B cell (primary cell): ENCODE measurements around the gene ICAM5. TPM values are rescaled to one million over a fixed set of nuclear protein-coding genes. Genes with fewer than 3 reads are reported as not detected.
A peak's percentile ranks its signal among the peaks of the same experiment; 100 is the strongest.

Experiments
- ATAC-seq: fragments of 200-7000 bp; cut with Tn5 transposase; one replicate; pipeline ENCODE4 v1.10.0; 2021; ENCODE audit warnings: low read depth, mild to moderate bottlenecking, moderate number of reproducible peaks, moderate library complexity
- CTCF ChIA-PET: fragments of 350-600 bp; sonication (Branson Sonifier 250); formaldehyde crosslinking; loops from one replicate; lab custom pipeline; 2021; ENCODE audit warnings: antibody characterized with exemption, inconsistent platforms; lab: Charles Lee
- POLR2A ChIA-PET: fragments of 350-600 bp; sonication (Branson Sonifier 250); formaldehyde crosslinking; loops from one replicate; lab custom pipeline; 2021; ENCODE audit warnings: antibody characterized with exemption; lab: Charles Lee
- DNase-seq: peaks from one replicate; pipeline ENCODE4 v3.0.0; 2013
- H2AFZ ChIP-seq: 2 replicates; pipeline ENCODE4 v1.6.1; 2012; ENCODE audit warnings: mild to moderate bottlenecking, low read depth, low read length; ENCODE audit not compliant: insufficient read depth, poor library complexity, severe bottlenecking
- H3K27ac ChIP-seq, 2 donors: 1 replicate in 1 of 2; 2 replicates in 1 of 2; pipeline ENCODE4 v1.5.1; 2012 to 2013; ENCODE audit warnings: low read length in 2 of 2, mild to moderate bottlenecking in 2 of 2, moderate library complexity in 1 of 2
- H3K27me3 ChIP-seq, 4 experiments: fragments of 200-600 bp in 1 of 4; sonication (generic) in 1 of 4; replicated peaks in 1 of 4; 1 replicate in 2 of 4; 2 replicates in 2 of 4; pipeline versions ENCODE4 v1.6.1 to v1.7.0; 2013 to 2016; ENCODE audit warnings: low read length in 3 of 4, mild to moderate bottlenecking in 2 of 4, mixed read lengths in 1 of 4, moderate library complexity in 1 of 4; ENCODE audit not compliant: insufficient read depth in 4 of 4, control insufficient read depth in 3 of 4; ENCODE audit errors: control extremely low read depth in 1 of 4
- H3K36me3 ChIP-seq, 2 experiments: replicated peaks in 1 of 2; 1 replicate in 1 of 2; 2 replicates in 1 of 2; pipeline versions ENCODE4 v1.6.1 to v1.7.1; 2013; ENCODE audit warnings: low read length in 1 of 2; ENCODE audit not compliant: insufficient read depth in 2 of 2, control insufficient read depth in 1 of 2; ENCODE audit errors: control extremely low read depth in 1 of 2, extremely low read depth in 1 of 2
- H3K4me1 ChIP-seq, 2 donors: fragments of 200-600 bp in 1 of 2; sonication (generic) in 1 of 2; 1 replicate in 1 of 2; 2 replicates in 1 of 2; pipeline versions ENCODE4 v1.5.1 to v1.6.1; 2013 to 2017; ENCODE audit warnings: low read length in 2 of 2; ENCODE audit not compliant: control insufficient read depth in 2 of 2, insufficient read depth in 2 of 2
- H3K4me2 ChIP-seq: replicated peaks from 2 replicates; pipeline ENCODE3; 2012; ENCODE audit warnings: mild to moderate bottlenecking, low read depth, low read length; ENCODE audit not compliant: poor library complexity, severe bottlenecking
- H3K4me3 ChIP-seq, 5 experiments: fragments of 200-600 bp in 1 of 5; sonication (generic) in 1 of 5; 1 replicate in 3 of 5; 2 replicates in 2 of 5; pipeline versions ENCODE4 v1.5.1 to v1.7.0; 2011 to 2016; ENCODE audit warnings: low read length in 4 of 5, mild to moderate bottlenecking in 4 of 5, low read depth in 2 of 5, control low read depth in 1 of 5, moderate library complexity in 1 of 5; ENCODE audit not compliant: insufficient read depth in 1 of 5; ENCODE audit errors: control extremely low read depth in 1 of 5, extremely low read depth in 1 of 5
- H3K79me2 ChIP-seq: fragments of 200-600 bp; sonication (generic); one replicate; pipeline ENCODE4 v1.6.0; 2016; ENCODE audit warnings: low read length; ENCODE audit not compliant: control insufficient read depth, insufficient read depth
- H3K9ac ChIP-seq: fragments of 200-600 bp; sonication (generic); 2 replicates; pipeline ENCODE4 v1.6.1; 2017; ENCODE audit warnings: mild to moderate bottlenecking, low read length, moderate library complexity
- H3K9me3 ChIP-seq, 3 donors: one replicate each; pipeline versions ENCODE4 v1.6.1 to v1.7.1; 2013; ENCODE audit warnings: low read length in 2 of 3; ENCODE audit not compliant: control insufficient read depth in 2 of 3, insufficient read depth in 1 of 3; ENCODE audit errors: control extremely low read depth in 1 of 3
- H4K20me1 ChIP-seq: 2 replicates; pipeline ENCODE4 v1.6.0; 2012; ENCODE audit warnings: mild to moderate bottlenecking, low read length; ENCODE audit not compliant: insufficient read depth, control insufficient read depth, poor library complexity, severe bottlenecking
- H3K27ac Mint-ChIP-seq: one replicate; pipeline ENCODE4 v1.8.0; 2021; ENCODE audit warnings: mixed read lengths
- H3K27me3 Mint-ChIP-seq: one replicate; pipeline ENCODE4 v1.8.0; 2021; ENCODE audit warnings: mixed read lengths
- H3K4me1 Mint-ChIP-seq: one replicate; pipeline ENCODE4 v1.8.0; 2021; ENCODE audit warnings: mixed read lengths
- H3K4me3 Mint-ChIP-seq: one replicate; pipeline ENCODE4 v1.8.0; 2021; ENCODE audit warnings: mixed read lengths
- H3K9me3 Mint-ChIP-seq: one replicate; pipeline ENCODE4 v1.8.0; 2022; ENCODE audit warnings: mixed read lengths; ENCODE audit not compliant: insufficient read depth
- EZH2 ChIP-seq: IDR thresholded peaks from 2 replicates; pipeline ENCODE4 v1.6.1; 2012; ENCODE audit warnings: borderline replicate concordance, low read depth, mild to moderate bottlenecking, moderate library complexity, low read length; ENCODE audit not compliant: insufficient read depth, poor library complexity, severe bottlenecking
- WGBS: methylation state at CpG from one replicate; pipeline ENCODE4 v1.1.5; 2013; ENCODE audit warnings: missing lambda C conversion rate; ENCODE audit not compliant: insufficient coverage; 5-methylcytosine and 5-hydroxymethylcytosine counted together
- intact Hi-C: fragments of 100-400 bp; cut with micrococcal nuclease; formaldehyde crosslinking; loops from one replicate; pipeline ENCODE4 v1.10.0; 2022
- polyA plus RNA-seq: library from polyadenylated mRNA; depleted of rRNA; stranded (reverse); fragments of >200 nt; gene quantifications from 2 replicates; pipeline ENCODE4 v1.2.3, GENCODE V29; 2012
- total RNA-seq, 2 donors: library from RNA; stranded (reverse); fragments of 120-200 nt in 1 of 2; gene quantifications; 1 replicate in 1 of 2; 2 replicates in 1 of 2; pipeline versions ENCODE4 v1.2.3 to v1.2.4, GENCODE V29; 2013 to 2022
- TF ChIP-seq, protein P1 (sequence below): fragments of 200-600 bp; IDR thresholded peaks from one replicate; pipeline ENCODE4 v1.8.0; 2022; ENCODE audit warnings: antibody characterized with exemption, mild to moderate bottlenecking

The ICAM5 gene
- total and polyA plus RNA-seq, 2 donors (not counting 1 experiment from before 2014, with no cell fraction given) = 0.54 TPM; not detected in 1

GRCh38 chr19:10293637-10294367, 4.0 kb downstream of the ICAM5 start:
- peaks cover 29% of the 10 kb centered on the region for H4K20me1 ChIP-seq
- ChIA-PET CTCF (interaction anchor here (1.1 kb wide), 1 partner anchor 23 kb away, joined by 5 read pairs; the partner anchor contains the start of gene ICAM1), POLR2A (interaction anchor here (0.8 kb wide), 1 partner anchor 22 kb away, joined by 3 read pairs; no protein-coding TSS in a partner anchor)
- no peak overlapping the region for H3K9ac ChIP-seq
- no peaks in the 10 kb centered on the region for H3K36me3 ChIP-seq
- H3K4me3 Mint-ChIP-seq = peak overlapping the region; percentile 87
- TF ChIP-seq, protein P1, sequence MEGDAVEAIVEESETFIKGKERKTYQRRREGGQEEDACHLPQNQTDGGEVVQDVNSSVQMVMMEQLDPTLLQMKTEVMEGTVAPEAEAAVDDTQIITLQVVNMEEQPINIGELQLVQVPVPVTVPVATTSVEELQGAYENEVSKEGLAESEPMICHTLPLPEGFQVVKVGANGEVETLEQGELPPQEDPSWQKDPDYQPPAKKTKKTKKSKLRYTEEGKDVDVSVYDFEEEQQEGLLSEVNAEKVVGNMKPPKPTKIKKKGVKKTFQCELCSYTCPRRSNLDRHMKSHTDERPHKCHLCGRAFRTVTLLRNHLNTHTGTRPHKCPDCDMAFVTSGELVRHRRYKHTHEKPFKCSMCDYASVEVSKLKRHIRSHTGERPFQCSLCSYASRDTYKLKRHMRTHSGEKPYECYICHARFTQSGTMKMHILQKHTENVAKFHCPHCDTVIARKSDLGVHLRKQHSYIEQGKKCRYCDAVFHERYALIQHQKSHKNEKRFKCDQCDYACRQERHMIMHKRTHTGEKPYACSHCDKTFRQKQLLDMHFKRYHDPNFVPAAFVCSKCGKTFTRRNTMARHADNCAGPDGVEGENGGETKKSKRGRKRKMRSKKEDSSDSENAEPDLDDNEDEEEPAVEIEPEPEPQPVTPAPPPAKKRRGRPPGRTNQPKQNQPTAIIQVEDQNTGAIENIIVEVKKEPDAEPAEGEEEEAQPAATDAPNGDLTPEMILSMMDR = no peak
- TF ChIP-seq EZH2 = no peak
- H3K27ac ChIP-seq = no peak overlapping the region
- WGBS = 33% methylated on average over 48 of the region's 49 CpGs
- peak overlapping the region; percentile 96 for H3K4me2 ChIP-seq
- no peak for ATAC-seq
- no peak overlapping the region for H3K4me3 ChIP-seq
- DNase-seq = peak; percentile 44
- intact Hi-C loops = no loop called here
- H3K4me1 Mint-ChIP-seq = peaks cover 58% of the 10 kb centered on the region
- H2AFZ ChIP-seq = no peak overlapping the region
- H3K4me1 ChIP-seq = peaks cover 72 to 74% of the 10 kb centered on the region in 2 donors
- H3K27me3 ChIP-seq = peaks cover 0 to 75% (median 50%) of the 10 kb centered on the region in 4 experiments
- H3K9me3 ChIP-seq = peaks cover 0 to 55% (median 0%) of the 10 kb centered on the region in 3 donors
- H3K9me3 Mint-ChIP-seq = no peaks in the 10 kb centered on the region
- H3K27me3 Mint-ChIP-seq = peaks cover 39% of the 10 kb centered on the region
- no peaks in the 10 kb centered on the region for H3K79me2 ChIP-seq
- H3K27ac Mint-ChIP-seq = no peak overlapping the region

- no peaks in the 10 kb centered on the region for H3K79me2 ChIP-seq
- peaks cover 0 to 70% (median 45%) of the 10 kb centered on the region in 4 experiments for H3K27me3 ChIP-seq
- Mint-ChIP-seq H3K9me3 (no peaks in the 10 kb centered on the region), H3K4me1 (peaks cover 52% of the 10 kb centered on the region), H3K4me3 (peak overlapping the region; percentile 44), H3K27ac (peak overlapping the region; percentile 37), H3K27me3 (peaks cover 39% of the 10 kb centered on the region)
- no peaks in the 10 kb centered on the region for H3K36me3 ChIP-seq
- TF ChIP-seq EZH2 = no peak
- TF ChIP-seq, protein P1 = no peak
- H3K9me3 ChIP-seq = peaks cover 0 to 50% (median 0%) of the 10 kb centered on the region in 3 donors
- peak overlapping the region; percentile 96 for H3K4me2 ChIP-seq
- no peak overlapping the region for H3K4me3 ChIP-seq
- no peak overlapping the region for H3K9ac ChIP-seq
- CTCF ChIA-PET = interaction anchor here (1.1 kb wide), 1 partner anchor 23 kb away, joined by 5 read pairs; the partner anchor contains the start of gene ICAM1
- peak; percentile 43 for DNase-seq
- H3K27ac ChIP-seq = no peak overlapping the region
- WGBS = 25% methylated on average over 25 of the region's 25 CpGs
- POLR2A ChIA-PET = interaction anchor here (0.8 kb wide), 1 partner anchor 23 kb away, joined by 3 read pairs; no protein-coding TSS in a partner anchor
- ATAC-seq = no peak
- H2AFZ ChIP-seq = no peak overlapping the region
- intact Hi-C loops = no loop called here
- H4K20me1 ChIP-seq = peaks cover 29% of the 10 kb centered on the region
- H3K4me1 ChIP-seq = peaks cover 66 to 68% of the 10 kb centered on the region in 2 donors
These were observed 4.6 kb downstream of the ICAM5 start for GRCh38 chr19:10294368-10294697.
